ENCODE measurements around the gene TRABD2A. TPM values are rescaled to one million over a fixed set of nuclear protein-coding genes. Genes with fewer than 3 reads are reported as not detected.

TRABD2A gene
- total and polyA plus RNA-seq, 9 of the 15 experiments (the other 6 are each of a cell fraction or from before 2014, with no cell fraction given), result 0.07 to 0.45 (median 0.25) TPM

DNA sequence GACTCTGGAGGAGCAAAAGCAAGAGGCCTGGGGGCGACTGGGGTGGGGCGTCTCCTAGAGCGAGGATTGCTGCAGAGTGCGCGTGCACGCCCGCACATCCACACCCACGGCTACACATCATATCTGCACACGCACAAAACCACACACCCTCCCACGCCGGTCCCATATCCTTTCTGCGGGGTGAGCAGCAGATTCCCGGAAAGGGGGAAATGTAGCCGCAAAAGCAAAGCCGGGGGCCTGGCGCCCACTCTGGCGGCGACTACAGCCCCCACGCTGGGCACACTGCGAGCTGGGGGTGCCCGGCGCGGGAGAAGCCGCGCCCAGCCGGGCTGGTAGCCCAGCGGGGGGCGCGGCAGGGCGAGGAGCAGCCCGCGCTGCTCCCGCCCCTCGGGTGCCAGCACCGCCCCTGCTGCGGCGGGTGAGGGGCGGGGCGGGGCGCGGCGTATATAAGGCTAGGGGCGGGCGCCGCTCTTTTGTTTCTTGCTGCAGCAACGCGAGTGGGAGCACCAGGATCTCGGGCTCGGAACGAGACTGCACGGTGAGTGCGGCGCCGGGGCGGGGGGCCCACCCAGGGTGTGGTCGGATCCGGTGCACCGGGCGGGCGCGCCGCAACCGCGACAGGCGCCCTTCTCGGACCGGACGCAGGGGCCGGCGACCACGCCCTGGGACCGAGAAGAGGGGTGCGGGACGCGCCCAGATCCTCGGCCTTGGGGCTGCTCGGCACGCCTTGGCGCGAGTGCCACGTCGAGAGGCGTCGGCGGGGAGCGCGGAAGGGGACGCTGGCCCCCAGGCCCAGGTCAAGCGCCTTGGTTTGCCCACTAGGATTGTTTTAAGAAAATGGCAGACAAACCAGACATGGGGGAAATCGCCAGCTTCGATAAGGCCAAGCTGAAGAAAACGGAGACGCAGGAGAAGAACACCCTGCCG, 24.6 kb upstream of the TRABD2A start, which contains the start of gene TMSB10 (continued):
- TF ChIP-seq JUND (IDR thresholded peaks at IDR 0.05; ENCODE audit: borderline replicate concordance, low read depth, low read length), result 0 out of 2 replicates have a peak, but pooled peaks have one; percentile 37
- TF ChIP-seq JUND (tag; IDR thresholded peaks at IDR 0.05; ENCODE audit: borderline replicate concordance, low read depth, low read length), result no peak
- no peak; the same call in 1 of the 2 replicates for TF ChIP-seq ELF1 (tag; IDR thresholded peaks at IDR 0.05)
- peak; percentile 10 for TF ChIP-seq NEUROD1 (IDR thresholded peaks at IDR 0.05; ENCODE audit: borderline replicate concordance, low read depth, low read length, partially characterized antibody)
- no peak for TF ChIP-seq FUS (optimal IDR thresholded peaks at IDR 0.05; ENCODE audit: low read depth, low read length)
- TF ChIP-seq, protein P1, sequence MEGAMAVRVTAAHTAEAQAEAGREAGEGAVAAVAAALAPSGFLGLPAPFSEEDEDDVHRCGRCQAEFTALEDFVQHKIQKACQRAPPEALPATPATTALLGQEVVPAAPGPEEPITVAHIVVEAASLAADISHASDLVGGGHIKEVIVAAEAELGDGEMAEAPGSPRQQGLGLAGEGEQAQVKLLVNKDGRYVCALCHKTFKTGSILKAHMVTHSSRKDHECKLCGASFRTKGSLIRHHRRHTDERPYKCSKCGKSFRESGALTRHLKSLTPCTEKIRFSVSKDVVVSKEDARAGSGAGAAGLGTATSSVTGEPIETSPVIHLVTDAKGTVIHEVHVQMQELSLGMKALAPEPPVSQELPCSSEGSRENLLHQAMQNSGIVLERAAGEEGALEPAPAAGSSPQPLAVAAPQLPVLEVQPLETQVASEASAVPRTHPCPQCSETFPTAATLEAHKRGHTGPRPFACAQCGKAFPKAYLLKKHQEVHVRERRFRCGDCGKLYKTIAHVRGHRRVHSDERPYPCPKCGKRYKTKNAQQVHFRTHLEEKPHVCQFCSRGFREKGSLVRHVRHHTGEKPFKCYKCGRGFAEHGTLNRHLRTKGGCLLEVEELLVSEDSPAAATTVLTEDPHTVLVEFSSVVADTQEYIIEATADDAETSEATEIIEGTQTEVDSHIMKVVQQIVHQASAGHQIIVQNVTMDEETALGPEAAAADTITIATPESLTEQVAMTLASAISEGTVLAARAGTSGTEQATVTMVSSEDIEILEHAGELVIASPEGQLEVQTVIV (CRISPR knock-in tag; IDR thresholded peaks at IDR 0.05; ENCODE audit: borderline replicate concordance), result no peak
- TF ChIP-seq, protein P2, sequence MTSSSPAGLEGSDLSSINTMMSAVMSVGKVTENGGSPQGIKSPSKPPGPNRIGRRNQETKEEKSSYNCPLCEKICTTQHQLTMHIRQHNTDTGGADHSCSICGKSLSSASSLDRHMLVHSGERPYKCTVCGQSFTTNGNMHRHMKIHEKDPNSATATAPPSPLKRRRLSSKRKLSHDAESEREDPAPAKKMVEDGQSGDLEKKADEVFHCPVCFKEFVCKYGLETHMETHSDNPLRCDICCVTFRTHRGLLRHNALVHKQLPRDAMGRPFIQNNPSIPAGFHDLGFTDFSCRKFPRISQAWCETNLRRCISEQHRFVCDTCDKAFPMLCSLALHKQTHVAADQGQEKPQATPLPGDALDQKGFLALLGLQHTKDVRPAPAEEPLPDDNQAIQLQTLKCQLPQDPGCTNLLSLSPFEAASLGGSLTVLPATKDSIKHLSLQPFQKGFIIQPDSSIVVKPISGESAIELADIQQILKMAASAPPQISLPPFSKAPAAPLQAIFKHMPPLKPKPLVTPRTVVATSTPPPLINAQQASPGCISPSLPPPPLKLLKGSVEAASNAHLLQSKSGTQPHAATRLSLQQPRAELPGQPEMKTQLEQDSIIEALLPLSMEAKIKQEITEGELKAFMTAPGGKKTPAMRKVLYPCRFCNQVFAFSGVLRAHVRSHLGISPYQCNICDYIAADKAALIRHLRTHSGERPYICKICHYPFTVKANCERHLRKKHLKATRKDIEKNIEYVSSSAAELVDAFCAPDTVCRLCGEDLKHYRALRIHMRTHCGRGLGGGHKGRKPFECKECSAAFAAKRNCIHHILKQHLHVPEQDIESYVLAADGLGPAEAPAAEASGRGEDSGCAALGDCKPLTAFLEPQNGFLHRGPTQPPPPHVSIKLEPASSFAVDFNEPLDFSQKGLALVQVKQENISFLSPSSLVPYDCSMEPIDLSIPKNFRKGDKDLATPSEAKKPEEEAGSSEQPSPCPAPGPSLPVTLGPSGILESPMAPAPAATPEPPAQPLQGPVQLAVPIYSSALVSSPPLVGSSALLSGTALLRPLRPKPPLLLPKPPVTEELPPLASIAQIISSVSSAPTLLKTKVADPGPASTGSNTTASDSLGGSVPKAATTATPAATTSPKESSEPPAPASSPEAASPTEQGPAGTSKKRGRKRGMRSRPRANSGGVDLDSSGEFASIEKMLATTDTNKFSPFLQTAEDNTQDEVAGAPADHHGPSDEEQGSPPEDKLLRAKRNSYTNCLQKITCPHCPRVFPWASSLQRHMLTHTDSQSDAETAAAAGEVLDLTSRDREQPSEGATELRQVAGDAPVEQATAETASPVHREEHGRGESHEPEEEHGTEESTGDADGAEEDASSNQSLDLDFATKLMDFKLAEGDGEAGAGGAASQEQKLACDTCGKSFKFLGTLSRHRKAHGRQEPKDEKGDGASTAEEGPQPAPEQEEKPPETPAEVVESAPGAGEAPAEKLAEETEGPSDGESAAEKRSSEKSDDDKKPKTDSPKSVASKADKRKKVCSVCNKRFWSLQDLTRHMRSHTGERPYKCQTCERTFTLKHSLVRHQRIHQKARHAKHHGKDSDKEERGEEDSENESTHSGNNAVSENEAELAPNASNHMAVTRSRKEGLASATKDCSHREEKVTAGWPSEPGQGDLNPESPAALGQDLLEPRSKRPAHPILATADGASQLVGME (CRISPR knock-in tag; IDR thresholded peaks at IDR 0.05), result no peak
- no peak for TF ChIP-seq MCM7 (IDR thresholded peaks at IDR 0.05)
- peak; percentile 83 to 92; a peak in 3 of 4 replicates for TF ChIP-seq MAZ (CRISPR knock-in tag; conservative IDR thresholded peaks at IDR 0.05 in 1 of 2, IDR thresholded peaks at IDR 0.05 in 1 of 2)
- TF ChIP-seq RBM34 (IDR thresholded peaks at IDR 0.05; ENCODE audit: borderline replicate concordance, insufficient read depth, low read length), result 0 out of 2 replicates have a peak, but pooled peaks have one; percentile 50
- TF ChIP-seq HNRNPK (IDR thresholded peaks at IDR 0.05; ENCODE audit: low read depth, low read length, poor library complexity, severe bottlenecking), result no peak
- TF ChIP-seq HNRNPL (IDR thresholded peaks at IDR 0.05; ENCODE audit: low read depth, low read length), result peak; percentile 95
- TF ChIP-seq CBX3 (IDR thresholded peaks at IDR 0.05; ENCODE audit: borderline replicate concordance in 1 of 2, low read length in 2 of 2), result no peak; a peak in 1 of 3 replicates
- TF ChIP-seq RAD21 (CRISPR knock-in tag; conservative IDR thresholded peaks at IDR 0.05 in 1 of 2, IDR thresholded peaks at IDR 0.05 in 1 of 2), result no peak
- TF ChIP-seq, protein P3, sequence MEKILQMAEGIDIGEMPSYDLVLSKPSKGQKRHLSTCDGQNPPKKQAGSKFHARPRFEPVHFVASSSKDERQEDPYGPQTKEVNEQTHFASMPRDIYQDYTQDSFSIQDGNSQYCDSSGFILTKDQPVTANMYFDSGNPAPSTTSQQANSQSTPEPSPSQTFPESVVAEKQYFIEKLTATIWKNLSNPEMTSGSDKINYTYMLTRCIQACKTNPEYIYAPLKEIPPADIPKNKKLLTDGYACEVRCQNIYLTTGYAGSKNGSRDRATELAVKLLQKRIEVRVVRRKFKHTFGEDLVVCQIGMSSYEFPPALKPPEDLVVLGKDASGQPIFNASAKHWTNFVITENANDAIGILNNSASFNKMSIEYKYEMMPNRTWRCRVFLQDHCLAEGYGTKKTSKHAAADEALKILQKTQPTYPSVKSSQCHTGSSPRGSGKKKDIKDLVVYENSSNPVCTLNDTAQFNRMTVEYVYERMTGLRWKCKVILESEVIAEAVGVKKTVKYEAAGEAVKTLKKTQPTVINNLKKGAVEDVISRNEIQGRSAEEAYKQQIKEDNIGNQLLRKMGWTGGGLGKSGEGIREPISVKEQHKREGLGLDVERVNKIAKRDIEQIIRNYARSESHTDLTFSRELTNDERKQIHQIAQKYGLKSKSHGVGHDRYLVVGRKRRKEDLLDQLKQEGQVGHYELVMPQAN (IDR thresholded peaks at IDR 0.05; ENCODE audit: borderline replicate concordance), result peak; percentile 43; the same call in 1 of the 2 replicates
